ENCODE data around the gene CTNNA3.
"Not testable (repeated sequence)": the region's sequence is repeated elsewhere in the genome, so short reads cannot be mapped to it uniquely, and the experiment has no call there.

Gene CTNNA3

GRCh38 chr10:67401711-67402110, 294.3 kb downstream of the CTNNA3 start:
- no peaks in the 10 kb centered on the region for H3K9me2 ChIP-seq (replicated peaks; ENCODE audit: low read depth, low read length)
- no peaks in the 10 kb centered on the region for H4K20me1 ChIP-seq (ENCODE audit: insufficient read depth, low read length, poor library complexity, severe bottlenecking)
- H3K4me1 ChIP-seq (ENCODE audit: insufficient read depth, low read length, poor library complexity, severe bottlenecking): no peaks in the 10 kb centered on the region
- H3K4me3 ChIP-seq (ENCODE audit: low read length, poor library complexity, severe bottlenecking): no peak overlapping the region
- no peaks in the 10 kb centered on the region for H3F3A ChIP-seq (ENCODE audit: low read depth)
- no peak overlapping the region for H3K4me2 ChIP-seq (ENCODE audit: low read depth, low read length, poor library complexity, severe bottlenecking)
- no peaks in the 10 kb centered on the region for H3K79me2 ChIP-seq (ENCODE audit: insufficient read depth, low read length)
- no peak overlapping the region for H2AFZ ChIP-seq (ENCODE audit: low read length)
- no peak for TF ChIP-seq CTCF (conservative IDR thresholded peaks at IDR 0.05; ENCODE audit: low read length)
- TF ChIP-seq EZH2phosphoT487 (IDR thresholded peaks at IDR 0.05; ENCODE audit: borderline replicate concordance): no peak
- H3K9ac ChIP-seq (ENCODE audit: low read depth, low read length, poor library complexity, severe bottlenecking): no peak overlapping the region
- H3K27me3 ChIP-seq (ENCODE audit: insufficient read depth, low read length, poor library complexity, severe bottlenecking): no peaks in the 10 kb centered on the region
- H3K36me3 ChIP-seq (ENCODE audit: insufficient read depth, low read length): no peaks in the 10 kb centered on the region
- H3K9me3 ChIP-seq (ENCODE audit: insufficient read depth, low read depth, low read length): no peaks in the 10 kb centered on the region

- not testable (repeated sequence) for H3K79me2 ChIP-seq (ENCODE audit: insufficient read depth, low read length); H2AFZ ChIP-seq (ENCODE audit: low read length); H3K9me2 ChIP-seq (replicated peaks; ENCODE audit: low read depth, low read length); H3K4me3 ChIP-seq (ENCODE audit: low read length, poor library complexity, severe bottlenecking); H3K27me3 ChIP-seq (ENCODE audit: insufficient read depth, low read length, poor library complexity, severe bottlenecking); H3K9me3 ChIP-seq (ENCODE audit: insufficient read depth, low read depth, low read length); H4K20me1 ChIP-seq (ENCODE audit: insufficient read depth, low read length, poor library complexity, severe bottlenecking); H3K9ac ChIP-seq (ENCODE audit: low read depth, low read length, poor library complexity, severe bottlenecking); H3F3A ChIP-seq (ENCODE audit: low read depth); H3K4me2 ChIP-seq (ENCODE audit: low read depth, low read length, poor library complexity, severe bottlenecking); H3K36me3 ChIP-seq (ENCODE audit: insufficient read depth, low read length); H3K4me1 ChIP-seq (ENCODE audit: insufficient read depth, low read length, poor library complexity, severe bottlenecking)
These were observed 309.0 kb downstream of the CTNNA3 start for GRCh38 chr10:67386841-67387533.

GRCh38 chr10:67386260-67386659, 309.7 kb downstream of the CTNNA3 start:
- no peak overlapping the region for H3K4me2 ChIP-seq (ENCODE audit: low read depth, low read length, poor library complexity, severe bottlenecking)
- no peak overlapping the region for H2AFZ ChIP-seq (ENCODE audit: low read length)
- H3K9me3 ChIP-seq (ENCODE audit: insufficient read depth, low read depth, low read length): no peaks in the 10 kb centered on the region
- no peak overlapping the region for H3K4me3 ChIP-seq (ENCODE audit: low read length, poor library complexity, severe bottlenecking)
- no peaks in the 10 kb centered on the region for H3F3A ChIP-seq (ENCODE audit: low read depth)
- TF ChIP-seq EZH2phosphoT487 (IDR thresholded peaks at IDR 0.05; ENCODE audit: borderline replicate concordance) (no peak), CTCF (conservative IDR thresholded peaks at IDR 0.05; ENCODE audit: low read length) (no peak)
- no peaks in the 10 kb centered on the region for H3K4me1 ChIP-seq (ENCODE audit: insufficient read depth, low read length, poor library complexity, severe bottlenecking)
- H3K9me2 ChIP-seq (replicated peaks; ENCODE audit: low read depth, low read length): no peaks in the 10 kb centered on the region
- H3K36me3 ChIP-seq (ENCODE audit: insufficient read depth, low read length): no peaks in the 10 kb centered on the region
- no peaks in the 10 kb centered on the region for H4K20me1 ChIP-seq (ENCODE audit: insufficient read depth, low read length, poor library complexity, severe bottlenecking)
- H3K9ac ChIP-seq (ENCODE audit: low read depth, low read length, poor library complexity, severe bottlenecking): no peak overlapping the region
- H3K27me3 ChIP-seq (ENCODE audit: insufficient read depth, low read length, poor library complexity, severe bottlenecking): no peaks in the 10 kb centered on the region
- no peaks in the 10 kb centered on the region for H3K79me2 ChIP-seq (ENCODE audit: insufficient read depth, low read length)

GRCh38 chr10:67385566-67385965, 310.4 kb downstream of the CTNNA3 start:
- H3K4me1 ChIP-seq (ENCODE audit: insufficient read depth, low read length, poor library complexity, severe bottlenecking): no peaks in the 10 kb centered on the region
- no peak overlapping the region for H3K9ac ChIP-seq (ENCODE audit: low read depth, low read length, poor library complexity, severe bottlenecking)
- TF ChIP-seq CTCF (conservative IDR thresholded peaks at IDR 0.05; ENCODE audit: low read length): no peak
- TF ChIP-seq EZH2phosphoT487 (IDR thresholded peaks at IDR 0.05; ENCODE audit: borderline replicate concordance): no peak

More at GRCh38 chr10:67385566-67385965, 310.4 kb downstream of the CTNNA3 start:
- Histone ChIP-seq H2AFZ (ENCODE audit: low read length) (no peak overlapping the region), H3F3A (ENCODE audit: low read depth) (no peaks in the 10 kb centered on the region), H3K4me2 (ENCODE audit: low read depth, low read length, poor library complexity, severe bottlenecking) (no peak overlapping the region), H3K9me3 (ENCODE audit: insufficient read depth, low read depth, low read length) (no peaks in the 10 kb centered on the region), H3K27me3 (ENCODE audit: insufficient read depth, low read length, poor library complexity, severe bottlenecking) (no peaks in the 10 kb centered on the region), H3K36me3 (ENCODE audit: insufficient read depth, low read length) (no peaks in the 10 kb centered on the region), H3K4me3 (ENCODE audit: low read length, poor library complexity, severe bottlenecking) (no peak overlapping the region), H3K79me2 (ENCODE audit: insufficient read depth, low read length) (no peaks in the 10 kb centered on the region), H4K20me1 (ENCODE audit: insufficient read depth, low read length, poor library complexity, severe bottlenecking) (no peaks in the 10 kb centered on the region), H3K9me2 (replicated peaks; ENCODE audit: low read depth, low read length) (no peaks in the 10 kb centered on the region)
